AG10803 (cell line): ENCODE results near the gene MFSD2A.
"Not testable (repeated sequence)": the region's sequence is repeated elsewhere in the genome, so short reads cannot be mapped to it uniquely, and the experiment has no call there.

Source experiments
- DNase-seq: peaks from one replicate; pipeline ENCODE4 v3.0.0; 2010; ENCODE audit warnings: low read depth
- H3K4me3 ChIP-seq: 2 replicates; pipeline ENCODE4 v1.5.1; 2011; ENCODE audit warnings: mild to moderate bottlenecking, low read length, control low read depth
- TF ChIP-seq, protein P1 (sequence below): conservative IDR thresholded peaks from 2 replicates; pipeline ENCODE4 v1.5.1; 2011; ENCODE audit warnings: mild to moderate bottlenecking, low read length, control low read depth, inconsistent platforms

MFSD2A gene

DNA sequence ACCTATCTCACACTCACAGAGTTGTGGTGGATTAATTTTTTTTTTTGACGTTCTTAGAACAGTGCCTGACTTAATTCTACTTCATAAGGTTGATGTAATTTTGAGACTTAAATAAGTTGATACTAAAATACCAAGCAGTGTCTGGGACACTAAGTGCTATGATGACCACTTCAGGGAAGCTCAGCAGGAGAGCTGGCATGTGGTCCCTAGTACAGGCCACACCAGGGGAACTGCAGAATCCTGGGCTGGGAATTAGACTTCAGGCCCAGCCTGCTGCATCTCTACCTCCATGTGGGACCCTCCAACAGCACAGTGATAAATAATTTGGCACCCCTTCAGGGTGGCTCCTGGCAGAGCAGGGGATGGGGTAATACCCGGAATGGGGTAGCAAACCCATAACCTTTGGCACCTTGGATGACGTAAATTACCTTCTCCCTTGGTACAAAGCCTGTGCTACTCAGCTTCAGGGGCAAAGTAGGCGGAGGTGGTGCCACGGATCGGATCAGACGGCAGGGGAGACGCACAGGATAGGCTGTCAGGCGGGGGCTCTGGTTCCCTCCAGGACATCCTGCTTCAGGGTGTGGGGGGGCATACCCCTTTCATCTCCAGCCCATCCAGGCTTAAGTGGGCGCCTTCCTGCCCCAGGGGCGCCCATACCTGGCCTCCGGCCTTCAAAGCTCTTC is 4.8 kb downstream of the MFSD2A start:
- no peak overlapping the region for H3K4me3 ChIP-seq
- TF ChIP-seq, protein P1, sequence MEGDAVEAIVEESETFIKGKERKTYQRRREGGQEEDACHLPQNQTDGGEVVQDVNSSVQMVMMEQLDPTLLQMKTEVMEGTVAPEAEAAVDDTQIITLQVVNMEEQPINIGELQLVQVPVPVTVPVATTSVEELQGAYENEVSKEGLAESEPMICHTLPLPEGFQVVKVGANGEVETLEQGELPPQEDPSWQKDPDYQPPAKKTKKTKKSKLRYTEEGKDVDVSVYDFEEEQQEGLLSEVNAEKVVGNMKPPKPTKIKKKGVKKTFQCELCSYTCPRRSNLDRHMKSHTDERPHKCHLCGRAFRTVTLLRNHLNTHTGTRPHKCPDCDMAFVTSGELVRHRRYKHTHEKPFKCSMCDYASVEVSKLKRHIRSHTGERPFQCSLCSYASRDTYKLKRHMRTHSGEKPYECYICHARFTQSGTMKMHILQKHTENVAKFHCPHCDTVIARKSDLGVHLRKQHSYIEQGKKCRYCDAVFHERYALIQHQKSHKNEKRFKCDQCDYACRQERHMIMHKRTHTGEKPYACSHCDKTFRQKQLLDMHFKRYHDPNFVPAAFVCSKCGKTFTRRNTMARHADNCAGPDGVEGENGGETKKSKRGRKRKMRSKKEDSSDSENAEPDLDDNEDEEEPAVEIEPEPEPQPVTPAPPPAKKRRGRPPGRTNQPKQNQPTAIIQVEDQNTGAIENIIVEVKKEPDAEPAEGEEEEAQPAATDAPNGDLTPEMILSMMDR, result no peak
- no peak for DNase-seq

DNA sequence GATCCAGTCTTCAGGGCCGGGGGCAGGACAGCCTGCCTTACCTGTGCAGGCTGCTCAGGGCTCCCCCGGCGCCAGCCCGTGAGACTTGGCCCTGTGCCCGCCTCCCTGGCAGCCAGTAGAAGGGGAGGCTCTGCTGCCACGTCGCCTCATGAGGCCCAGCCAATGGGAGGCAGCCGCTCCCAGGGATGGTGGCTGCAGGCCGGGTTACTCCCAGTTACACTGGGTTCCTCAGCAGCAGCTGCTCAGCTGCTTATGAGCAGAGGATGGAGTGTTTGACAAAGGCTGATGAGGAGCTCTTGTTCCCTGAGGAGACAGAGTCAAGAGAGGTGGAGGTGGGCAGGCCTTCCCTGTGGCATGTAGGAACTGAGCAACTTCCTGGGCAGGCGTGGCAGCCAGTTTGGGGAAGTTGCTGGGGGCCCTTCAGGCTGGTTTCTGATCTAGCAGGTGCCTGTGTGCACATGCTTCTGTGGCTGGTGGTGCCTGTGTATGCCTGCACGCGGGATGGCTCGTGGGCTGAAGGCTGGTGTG is 5.5 kb downstream of the MFSD2A start:
- TF ChIP-seq, protein P1, result no peak
- no peak for DNase-seq
- H3K4me3 ChIP-seq, result no peak overlapping the region

DNA sequence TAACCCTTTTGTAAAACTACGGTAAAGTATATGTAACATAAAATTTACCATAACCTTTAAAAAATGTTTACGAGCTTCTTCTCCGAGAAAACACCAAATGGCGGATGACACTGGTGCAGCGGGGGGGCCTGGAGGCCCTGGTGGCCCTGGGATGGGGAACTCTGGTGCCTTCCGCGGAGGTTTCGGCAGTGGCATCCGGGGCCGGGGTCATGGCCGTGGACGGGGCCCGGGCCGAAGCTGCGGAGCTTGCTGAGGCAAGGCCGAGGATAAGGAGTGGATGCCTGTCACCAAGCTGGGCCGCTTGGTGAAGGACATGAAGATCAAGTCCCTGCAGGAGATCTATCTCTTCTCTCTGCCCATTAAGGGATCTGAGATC is 7.5 kb downstream of the MFSD2A start:
- TF ChIP-seq, protein P1, result no peak

DNA sequence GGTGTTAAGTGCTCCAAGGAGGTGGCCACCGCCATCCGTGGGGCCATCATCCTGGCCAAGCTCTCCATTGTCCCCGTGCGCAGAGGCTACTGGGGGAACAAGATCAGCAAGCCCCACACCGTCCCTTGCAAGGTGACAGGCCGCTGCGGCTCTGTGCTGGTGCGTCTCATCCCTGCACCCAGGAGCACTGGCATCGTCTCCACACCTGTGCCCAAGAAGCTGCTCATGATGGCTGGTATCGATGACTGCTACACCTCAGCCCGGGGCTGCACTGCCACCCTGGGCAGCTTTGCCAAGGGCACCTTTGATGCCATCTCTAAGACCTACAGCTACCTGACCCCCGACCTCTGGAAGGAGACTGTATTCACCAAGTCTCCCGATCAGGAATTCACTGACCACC is 8.0 kb downstream of the MFSD2A start:
- not testable (repeated sequence) for H3K4me3 ChIP-seq

More for the DNA sequence above, 7.5 kb downstream of the MFSD2A start:
- no peak for DNase-seq
- H3K4me3 ChIP-seq, result no peak overlapping the region

DNA sequence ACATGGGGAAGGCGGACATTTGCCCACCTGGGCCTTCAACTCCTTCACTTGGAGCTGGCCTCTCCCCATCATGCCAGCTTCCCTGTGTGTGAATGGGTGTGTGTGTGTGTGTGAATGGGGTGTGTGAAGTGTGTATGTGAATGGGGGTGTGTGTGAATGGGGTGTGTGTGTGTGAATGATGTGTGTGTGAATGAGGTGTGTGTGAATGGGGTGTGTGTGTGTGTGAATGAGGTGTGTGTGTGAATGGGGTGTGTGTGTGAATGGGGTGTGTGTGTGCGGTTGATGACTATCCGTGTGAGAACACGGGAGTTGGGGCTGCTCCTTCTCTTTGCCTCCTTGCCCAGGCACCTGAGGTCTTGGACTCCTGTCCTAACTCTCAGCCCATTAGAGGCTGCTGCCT is 9.6 kb downstream of the MFSD2A start:
- TF ChIP-seq, protein P1, result no peak
- DNase-seq, result no peak
- H3K4me3 ChIP-seq, result no peak overlapping the region

More for the DNA sequence above, 8.0 kb downstream of the MFSD2A start:
- not testable (repeated sequence) for DNase-seq

DNA sequence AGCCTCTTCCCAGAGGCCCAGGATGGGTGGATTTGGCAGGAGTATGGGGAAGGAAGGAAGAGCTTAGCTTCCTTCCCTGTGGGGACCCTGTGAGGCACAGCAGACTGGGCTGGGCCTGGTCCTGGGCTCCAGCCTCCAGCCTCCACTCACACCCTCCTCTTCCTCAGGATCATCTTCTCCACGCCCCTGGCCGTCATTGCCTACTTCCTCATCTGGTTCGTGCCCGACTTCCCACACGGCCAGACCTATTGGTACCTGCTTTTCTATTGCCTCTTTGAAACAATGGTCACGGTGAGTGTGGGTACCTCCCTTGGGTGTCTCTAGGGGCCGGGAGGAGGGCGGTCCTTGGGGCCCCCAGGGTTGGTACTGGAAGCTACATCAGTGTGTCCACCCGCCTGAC is 10.1 kb downstream of the MFSD2A start:
- no peak for DNase-seq
- no peak overlapping the region for H3K4me3 ChIP-seq
- TF ChIP-seq, protein P1, result no peak

DNA sequence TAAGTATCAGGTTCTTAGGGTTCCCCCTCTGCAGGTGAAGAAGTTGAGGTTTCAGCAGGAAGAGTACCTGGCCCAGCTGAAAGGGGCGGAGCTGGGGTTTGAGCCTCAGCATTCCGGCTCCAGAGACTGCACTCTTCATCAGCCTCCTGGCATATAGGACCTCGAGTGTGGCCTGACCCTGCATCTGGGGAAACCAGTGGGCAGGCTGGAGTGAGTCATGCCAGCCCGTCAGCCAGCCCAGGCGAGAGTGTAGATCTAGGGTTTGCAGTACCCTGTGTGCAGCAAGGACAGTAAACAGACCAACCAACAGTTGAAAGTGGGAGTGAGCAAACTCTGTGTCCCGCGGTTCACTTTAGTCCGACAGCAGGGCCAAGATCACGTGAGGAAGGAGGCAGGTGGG is 14.1 kb downstream of the MFSD2A start:
- no peak overlapping the region for H3K4me3 ChIP-seq
- no peak for DNase-seq
- TF ChIP-seq, protein P1, result no peak
